Chondrocyte (in vitro differentiated cells): ENCODE measurements around the gene CLCN5. TPM values are rescaled to one million over a fixed set of nuclear protein-coding genes. Genes with fewer than 3 reads are reported as not detected.

ENCODE experiments used
- DNase-seq: peaks from one replicate; pipeline ENCODE4 v3.0.0; 2021; ENCODE audit warnings: mixed read lengths, low spot score
- H3K27ac Mint-ChIP-seq: one replicate; pipeline ENCODE4 v1.8.0; 2021; ENCODE audit warnings: mild to moderate bottlenecking, moderate library complexity, mixed read lengths; ENCODE audit not compliant: unreplicated experiment
- H3K27me3 Mint-ChIP-seq: 2 replicates; pipeline ENCODE4 v1.8.0; 2021; ENCODE audit warnings: low read depth, mixed read lengths
- H3K36me3 Mint-ChIP-seq: 2 replicates; pipeline ENCODE4 v1.8.0; 2021; ENCODE audit warnings: low read depth, mixed read lengths
- H3K4me1 Mint-ChIP-seq: 2 replicates; pipeline ENCODE4 v1.8.0; 2021; ENCODE audit warnings: low read depth, mild to moderate bottlenecking, mixed read lengths
- H3K4me3 Mint-ChIP-seq: one replicate; pipeline ENCODE4 v1.8.0; 2021; ENCODE audit warnings: mild to moderate bottlenecking, moderate library complexity, mixed read lengths; ENCODE audit not compliant: unreplicated experiment
- H3K9me3 Mint-ChIP-seq: 2 replicates; pipeline ENCODE4 v1.8.0; 2021; ENCODE audit warnings: low read depth, mixed read lengths
- total RNA-seq: library from RNA; stranded (reverse); gene quantifications from 3 replicates; pipeline ENCODE4 v1.2.1, GENCODE V29; 2021
- TF ChIP-seq, protein P1 (sequence below): fragments of 200-600 bp; sonication (generic); IDR thresholded peaks from 2 replicates; pipeline ENCODE4 v1.5.0; 2021; ENCODE audit warnings: antibody characterized with exemption, mild to moderate bottlenecking, moderate library complexity

CLCN5 gene
- total RNA-seq, 1 donor from 2014 or later = 17.9 TPM

DNA sequence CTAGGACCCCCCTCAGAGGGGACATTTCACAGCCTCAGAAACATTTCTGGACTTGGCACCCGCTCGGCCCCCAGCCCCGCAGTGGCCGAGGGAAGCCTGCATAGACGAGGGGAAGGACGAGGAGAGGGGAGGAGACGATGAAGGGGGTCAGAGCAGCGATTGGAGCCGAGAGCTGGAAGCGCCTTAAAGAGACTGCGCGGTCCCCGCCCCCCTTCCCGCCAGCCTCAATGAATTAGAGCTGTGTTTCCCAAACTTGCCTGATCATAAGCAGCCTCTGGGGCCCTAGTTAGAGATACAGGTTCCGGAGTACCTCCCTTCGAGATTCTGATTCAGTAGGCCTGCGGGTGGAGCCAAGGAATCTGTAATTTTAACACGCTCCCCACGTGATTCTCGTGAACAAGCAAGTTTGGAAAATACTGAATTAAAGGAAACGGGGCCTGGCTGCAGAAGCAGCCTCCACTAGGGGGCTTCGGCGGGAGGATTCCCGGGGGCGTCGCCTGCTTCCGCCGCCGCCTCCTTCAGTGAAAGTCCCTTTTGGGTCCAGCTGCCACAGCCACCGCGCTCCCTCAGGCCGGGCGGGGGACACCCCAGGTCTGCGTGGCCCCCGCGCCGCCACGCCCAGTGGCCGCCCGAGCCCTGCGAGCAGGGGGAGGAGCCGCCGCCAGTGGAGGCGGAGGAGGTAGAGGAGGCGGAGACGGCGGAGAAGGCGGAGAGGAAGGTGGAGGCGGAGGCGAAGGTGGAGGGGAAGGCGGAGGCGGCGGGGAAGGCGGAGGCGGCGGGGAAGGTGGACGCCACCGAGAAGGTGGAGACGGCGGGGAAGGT, 43.4 kb upstream of the CLCN5 start, which contains the start of gene USP27X:
TSS of gene USP27X (plus strand) at position 651 of the 822 bp plus-strand sequence. CDS start 824 bp downstream, outside the sequence.
- H3K27me3 Mint-ChIP-seq = no peaks in the 10 kb centered on the region
- DNase-seq = no peak
- H3K27ac Mint-ChIP-seq = peak within 1 kb of the TSS; percentile 89
- H3K4me3 Mint-ChIP-seq = peak within 1 kb of the TSS; percentile 83
- peaks cover 10% of the 10 kb centered on the region for H3K9me3 Mint-ChIP-seq
- H3K4me1 Mint-ChIP-seq = peaks cover 9% of the 10 kb centered on the region
- peaks cover 2% of the 10 kb centered on the region for H3K36me3 Mint-ChIP-seq
- TF ChIP-seq, protein P1, sequence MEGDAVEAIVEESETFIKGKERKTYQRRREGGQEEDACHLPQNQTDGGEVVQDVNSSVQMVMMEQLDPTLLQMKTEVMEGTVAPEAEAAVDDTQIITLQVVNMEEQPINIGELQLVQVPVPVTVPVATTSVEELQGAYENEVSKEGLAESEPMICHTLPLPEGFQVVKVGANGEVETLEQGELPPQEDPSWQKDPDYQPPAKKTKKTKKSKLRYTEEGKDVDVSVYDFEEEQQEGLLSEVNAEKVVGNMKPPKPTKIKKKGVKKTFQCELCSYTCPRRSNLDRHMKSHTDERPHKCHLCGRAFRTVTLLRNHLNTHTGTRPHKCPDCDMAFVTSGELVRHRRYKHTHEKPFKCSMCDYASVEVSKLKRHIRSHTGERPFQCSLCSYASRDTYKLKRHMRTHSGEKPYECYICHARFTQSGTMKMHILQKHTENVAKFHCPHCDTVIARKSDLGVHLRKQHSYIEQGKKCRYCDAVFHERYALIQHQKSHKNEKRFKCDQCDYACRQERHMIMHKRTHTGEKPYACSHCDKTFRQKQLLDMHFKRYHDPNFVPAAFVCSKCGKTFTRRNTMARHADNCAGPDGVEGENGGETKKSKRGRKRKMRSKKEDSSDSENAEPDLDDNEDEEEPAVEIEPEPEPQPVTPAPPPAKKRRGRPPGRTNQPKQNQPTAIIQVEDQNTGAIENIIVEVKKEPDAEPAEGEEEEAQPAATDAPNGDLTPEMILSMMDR = peak; percentile 83

DNA sequence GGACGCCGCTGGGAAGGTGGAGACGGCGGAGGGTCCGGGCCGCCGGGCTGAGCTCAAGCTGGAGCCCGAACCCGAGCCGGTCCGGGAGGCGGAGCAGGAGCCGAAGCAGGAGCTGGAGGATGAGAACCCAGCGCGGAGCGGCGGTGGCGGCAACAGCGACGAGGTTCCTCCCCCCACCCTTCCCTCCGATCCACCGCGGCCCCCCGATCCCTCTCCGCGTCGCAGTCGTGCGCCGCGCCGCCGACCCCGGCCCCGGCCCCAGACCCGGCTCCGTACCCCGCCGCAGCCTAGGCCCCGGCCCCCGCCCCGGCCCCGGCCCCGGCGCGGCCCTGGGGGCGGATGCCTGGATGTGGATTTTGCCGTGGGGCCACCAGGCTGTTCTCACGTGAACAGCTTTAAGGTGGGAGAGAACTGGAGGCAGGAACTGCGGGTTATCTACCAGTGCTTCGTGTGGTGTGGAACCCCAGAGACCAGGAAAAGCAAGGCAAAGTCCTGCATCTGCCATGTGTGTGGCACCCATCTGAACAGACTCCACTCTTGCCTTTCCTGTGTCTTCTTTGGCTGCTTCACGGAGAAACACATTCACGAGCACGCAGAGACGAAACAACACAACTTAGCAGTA, 42.6 kb upstream of the CLCN5 start:
- TF ChIP-seq, protein P1 = no peak
- peaks cover 9% of the 10 kb centered on the region for H3K4me1 Mint-ChIP-seq
- peaks cover 10% of the 10 kb centered on the region for H3K9me3 Mint-ChIP-seq
- H3K4me3 Mint-ChIP-seq = peak overlapping the region; percentile 83
- H3K27ac Mint-ChIP-seq = peak overlapping the region; percentile 17
- no peak for DNase-seq
- H3K36me3 Mint-ChIP-seq = peaks cover 2% of the 10 kb centered on the region
- no peaks in the 10 kb centered on the region for H3K27me3 Mint-ChIP-seq

DNA sequence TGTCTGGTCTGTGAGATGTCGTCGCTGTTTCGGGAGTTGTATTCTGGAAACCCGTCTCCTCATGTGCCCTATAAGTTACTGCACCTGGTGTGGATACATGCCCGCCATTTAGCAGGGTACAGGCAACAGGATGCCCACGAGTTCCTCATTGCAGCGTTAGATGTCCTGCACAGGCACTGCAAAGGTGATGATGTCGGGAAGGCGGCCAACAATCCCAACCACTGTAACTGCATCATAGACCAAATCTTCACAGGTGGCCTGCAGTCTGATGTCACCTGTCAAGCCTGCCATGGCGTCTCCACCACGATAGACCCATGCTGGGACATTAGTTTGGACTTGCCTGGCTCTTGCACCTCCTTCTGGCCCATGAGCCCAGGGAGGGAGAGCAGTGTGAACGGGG, 41.7 kb upstream of the CLCN5 start:
- H3K36me3 Mint-ChIP-seq = peaks cover 2% of the 10 kb centered on the region
- peaks cover 9% of the 10 kb centered on the region for H3K4me1 Mint-ChIP-seq
- DNase-seq = no peak
- no peak overlapping the region for H3K4me3 Mint-ChIP-seq
- no peak overlapping the region for H3K27ac Mint-ChIP-seq
- H3K9me3 Mint-ChIP-seq = peaks cover 10% of the 10 kb centered on the region
- no peaks in the 10 kb centered on the region for H3K27me3 Mint-ChIP-seq
- TF ChIP-seq, protein P1 = no peak

- TF ChIP-seq, protein P1 = peak; percentile 76
- no peak overlapping the region for H3K27ac Mint-ChIP-seq
- peaks cover 10% of the 10 kb centered on the region for H3K9me3 Mint-ChIP-seq
Observed at GRCh38 chrX:49884290-49884862, 38.0 kb upstream of the CLCN5 start.

GRCh38 chrX:49892542-49892941, 29.9 kb upstream of the CLCN5 start:
- Mint-ChIP-seq H3K4me1 (no peaks in the 10 kb centered on the region), H3K36me3 (no peaks in the 10 kb centered on the region), H3K27ac (no peak overlapping the region), H3K4me3 (no peak overlapping the region), H3K9me3 (peaks cover 21% of the 10 kb centered on the region), H3K27me3 (peaks cover 2% of the 10 kb centered on the region)
- DNase-seq = no peak
- TF ChIP-seq, protein P1 = no peak

More at GRCh38 chrX:49884290-49884862, 38.0 kb upstream of the CLCN5 start:
- no peaks in the 10 kb centered on the region for H3K27me3 Mint-ChIP-seq
- peaks cover 2% of the 10 kb centered on the region for H3K36me3 Mint-ChIP-seq
- DNase-seq = no peak
- H3K4me3 Mint-ChIP-seq = no peak overlapping the region
- H3K4me1 Mint-ChIP-seq = peaks cover 9% of the 10 kb centered on the region
